NCI-H2227 (cell line): ENCODE results near the gene TTBK2.
"Not testable (repeated sequence)": the region's sequence is repeated elsewhere in the genome, so short reads cannot be mapped to it uniquely, and the experiment has no call there.

ENCODE experiments used
- DNase-seq: peaks from one replicate; lab custom pipeline; 2025; ENCODE audit not compliant: unreplicated experiment; lab: John Stamatoyannopoulos, UW

Gene TTBK2

GRCh38 chr15:42766109-42766508 is 154.5 kb downstream of the TTBK2 start:
- DNase-seq, result not testable (repeated sequence)

DNA sequence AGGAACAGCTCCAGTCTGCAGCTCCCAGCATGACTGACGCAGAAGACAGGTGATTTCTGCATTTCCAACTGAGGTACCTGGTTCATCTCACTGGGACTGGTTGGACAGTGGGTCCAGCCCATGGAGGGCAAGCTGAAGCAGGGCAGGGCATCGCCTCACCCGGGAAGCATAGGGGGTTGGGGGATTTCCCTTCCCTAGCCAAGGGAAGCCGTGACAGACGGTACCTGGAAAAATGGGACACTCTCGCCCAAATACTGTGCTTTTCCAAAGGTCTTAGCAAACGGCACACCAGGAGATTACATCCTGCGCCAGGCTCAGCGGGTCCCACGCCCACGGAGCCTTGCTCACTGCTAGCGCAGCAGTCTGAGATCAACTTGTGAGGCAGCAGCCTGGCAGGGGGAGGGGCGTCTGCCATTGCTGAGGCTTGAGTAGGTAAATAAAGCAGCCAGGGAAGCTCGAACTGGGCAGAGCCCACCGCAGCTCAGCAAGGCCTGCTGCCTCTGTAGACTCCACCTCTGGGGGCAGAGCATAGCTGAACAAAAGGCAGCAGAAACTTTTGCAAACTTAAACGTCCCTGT is 156.3 kb downstream of the TTBK2 start:
- DNase-seq, result peak; percentile 39

DNA sequence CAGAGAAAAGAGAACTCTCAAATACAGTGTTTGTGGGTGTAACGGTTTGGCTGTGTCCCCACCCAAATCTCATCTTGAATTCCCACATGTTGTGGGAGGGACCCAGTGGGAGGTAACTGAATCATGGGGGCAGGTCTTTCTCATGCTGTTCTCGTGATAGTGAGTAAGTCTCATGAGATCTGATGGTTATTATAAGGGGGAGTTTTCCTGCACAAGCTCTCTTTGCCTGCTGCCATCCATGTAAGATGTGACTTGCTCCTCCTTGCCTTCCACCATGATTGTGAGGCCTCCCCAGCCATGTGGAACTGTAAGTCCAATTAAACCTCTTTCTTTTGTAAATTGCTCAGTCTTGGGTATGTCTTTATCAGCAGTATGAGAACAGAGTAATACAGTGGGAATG is 158.8 kb downstream of the TTBK2 start:
- not testable (repeated sequence) for DNase-seq

- DNase-seq, result no peak
Observed at GRCh38 chr15:42760759-42761158, 159.8 kb downstream of the TTBK2 start.

DNA sequence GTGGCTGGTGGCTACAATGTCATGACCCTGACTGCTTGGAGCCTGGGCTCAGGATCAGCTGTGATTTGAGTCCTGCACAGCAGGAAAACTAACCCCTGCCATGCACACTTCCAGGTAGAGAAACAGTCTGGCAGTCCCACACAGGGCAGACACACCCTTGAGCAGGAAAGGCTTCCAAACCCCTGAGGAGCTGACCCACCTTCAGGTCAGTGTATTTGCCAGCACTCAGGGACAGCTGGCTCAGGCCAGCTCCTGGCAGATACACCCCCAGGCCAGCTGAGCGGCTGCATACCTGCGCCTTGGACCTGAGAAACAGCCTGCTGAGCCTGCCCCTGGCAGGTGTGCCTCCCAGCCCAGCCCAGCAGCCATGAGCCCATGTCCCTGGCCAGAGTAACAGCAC is 161.5 kb downstream of the TTBK2 start:
- DNase-seq, result no peak

- no peak for DNase-seq
Observed at GRCh38 chr15:42750306-42750705, 170.3 kb downstream of the TTBK2 start.

DNA sequence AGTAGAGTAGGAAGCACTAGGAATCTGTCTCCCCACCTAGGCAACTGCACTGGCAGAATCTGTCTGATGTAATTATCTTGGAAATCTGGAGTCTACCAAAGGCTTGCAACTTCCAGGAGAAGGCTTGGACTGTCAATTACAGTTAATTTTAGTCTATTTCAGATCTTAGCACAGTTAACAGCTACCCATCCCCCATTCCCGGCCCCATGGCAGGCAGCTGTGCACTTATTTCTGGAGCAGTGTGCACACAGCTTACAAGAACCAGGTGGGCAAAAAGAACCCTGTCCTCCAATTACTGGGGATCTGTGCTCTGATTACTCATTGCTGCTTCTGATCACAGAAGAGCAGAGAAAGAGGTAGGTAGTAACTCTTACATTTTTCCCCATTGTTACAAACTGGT is 171.3 kb downstream of the TTBK2 start:
- peak; percentile 63 for DNase-seq

DNA sequence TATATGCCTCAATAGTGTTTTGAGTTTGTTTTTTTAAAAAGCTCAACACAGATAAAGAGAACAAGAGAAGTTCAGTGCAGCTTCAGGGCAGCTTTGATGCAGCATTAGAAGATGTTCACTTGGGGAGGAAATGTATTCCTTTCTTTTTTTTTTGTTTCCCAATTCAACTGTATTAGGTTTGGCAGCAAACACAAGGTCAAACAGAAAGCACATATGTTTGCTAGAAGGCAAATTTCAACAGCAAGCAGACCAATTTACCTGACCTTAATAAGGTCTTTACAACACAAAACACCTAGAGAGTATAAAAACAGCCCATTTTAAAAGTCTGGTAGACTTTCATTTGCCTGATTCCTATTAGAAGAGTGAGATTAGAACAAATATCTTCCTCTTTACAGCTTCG is 176.4 kb downstream of the TTBK2 start:
- no peak for DNase-seq

DNA sequence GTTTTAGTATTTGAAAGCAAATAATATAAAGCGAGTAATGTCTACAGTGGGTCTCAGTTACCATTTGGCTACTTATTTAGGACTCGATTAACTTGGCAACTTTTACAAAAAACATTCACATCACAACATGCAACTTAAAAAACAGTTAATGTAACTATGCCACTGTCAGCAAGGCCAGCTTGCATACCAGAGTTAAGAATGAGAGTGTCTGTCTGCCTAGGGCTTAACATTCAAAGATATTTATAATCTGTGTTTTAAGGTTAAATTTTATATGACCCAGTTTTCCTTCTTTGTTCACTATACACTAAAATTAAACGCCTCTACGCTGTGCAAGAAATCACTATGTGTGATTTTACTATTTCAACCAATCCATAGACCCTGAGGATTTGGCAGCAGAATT is 178.4 kb downstream of the TTBK2 start:
- no peak for DNase-seq

GRCh38 chr15:42741710-42742109 is 178.9 kb downstream of the TTBK2 start:
- DNase-seq, result no peak

GRCh38 chr15:42737529-42738328 is 182.8 kb downstream of the TTBK2 start:
- DNase-seq, result peak; percentile 27

DNA sequence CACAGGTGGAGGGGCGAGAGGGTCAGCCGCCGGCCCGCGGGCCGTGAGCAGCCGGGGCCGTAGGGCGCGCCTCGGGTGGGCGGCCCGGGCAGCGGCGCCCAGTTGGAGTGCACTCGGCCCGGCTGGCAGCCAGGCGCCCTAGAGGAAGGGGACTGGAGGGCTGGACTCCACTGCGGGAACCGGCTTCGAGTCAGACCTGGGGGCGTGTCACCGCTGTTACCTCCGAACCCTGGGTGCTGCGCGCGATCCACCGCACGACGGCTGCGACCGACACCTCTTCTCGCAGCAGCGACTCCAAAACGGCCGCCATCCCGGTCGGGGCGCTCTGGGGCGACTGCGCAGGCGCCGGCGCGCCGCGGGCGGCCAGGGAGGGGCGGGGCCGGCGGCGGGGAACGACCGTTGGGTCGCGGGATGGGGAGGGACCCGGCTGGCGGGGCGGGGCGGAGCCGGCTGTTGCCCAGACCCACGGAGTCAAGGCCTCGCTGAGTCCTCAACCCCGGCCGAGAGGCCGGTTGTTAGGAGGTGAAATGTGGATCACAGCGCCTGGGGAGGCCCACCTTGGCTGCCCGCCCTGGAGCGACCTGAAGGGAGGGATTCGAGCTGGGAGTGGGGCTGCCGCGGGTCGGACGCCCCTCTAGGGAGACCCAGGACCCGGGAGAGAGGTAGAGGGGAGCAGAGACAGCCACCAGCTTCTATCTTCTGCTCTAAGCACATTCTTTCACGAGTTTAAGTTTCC is 183.6 kb downstream of the TTBK2 start, which contains the start of gene CDAN1:
CDAN1 (minus strand) TSS at position 336 of the 736 bp plus-strand sequence; CDS start at position 310, 26 bp downstream.
- peak; percentile 81 for DNase-seq

DNA sequence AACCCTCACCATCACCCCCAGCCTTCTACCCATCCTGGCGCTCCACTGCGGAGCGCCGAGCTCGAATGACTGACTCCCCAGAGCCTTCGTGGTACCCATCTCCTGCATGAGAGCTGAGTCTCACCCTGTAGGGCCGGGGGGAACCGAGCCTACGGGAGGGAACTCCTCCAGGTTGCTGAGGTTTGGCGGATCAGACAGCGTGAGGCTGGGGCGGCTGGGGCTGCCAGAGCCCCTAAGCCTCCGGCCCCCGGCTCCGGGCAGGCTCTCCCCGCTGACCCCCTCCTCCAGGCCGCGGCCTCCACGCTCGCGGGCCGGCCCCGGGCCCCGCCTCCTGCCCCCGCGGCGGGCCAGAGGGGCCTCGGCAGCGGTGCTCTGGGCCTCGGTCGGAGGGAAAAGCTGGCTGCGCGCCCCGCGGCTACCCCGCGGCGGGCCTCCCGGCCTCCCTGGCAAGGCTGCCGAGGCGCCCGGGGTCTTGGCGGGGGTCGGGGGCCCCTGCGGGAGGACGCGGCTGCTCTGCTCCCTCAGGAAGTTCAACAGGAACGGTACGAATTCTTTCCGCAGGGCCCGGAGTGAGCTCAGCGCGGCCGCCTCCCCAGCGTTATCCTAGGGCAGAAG is 184.3 kb downstream of the TTBK2 start:
- DNase-seq, result no peak

GRCh38 chr15:42735382-42736165 is 185.0 kb downstream of the TTBK2 start:
- no peak for DNase-seq

DNA sequence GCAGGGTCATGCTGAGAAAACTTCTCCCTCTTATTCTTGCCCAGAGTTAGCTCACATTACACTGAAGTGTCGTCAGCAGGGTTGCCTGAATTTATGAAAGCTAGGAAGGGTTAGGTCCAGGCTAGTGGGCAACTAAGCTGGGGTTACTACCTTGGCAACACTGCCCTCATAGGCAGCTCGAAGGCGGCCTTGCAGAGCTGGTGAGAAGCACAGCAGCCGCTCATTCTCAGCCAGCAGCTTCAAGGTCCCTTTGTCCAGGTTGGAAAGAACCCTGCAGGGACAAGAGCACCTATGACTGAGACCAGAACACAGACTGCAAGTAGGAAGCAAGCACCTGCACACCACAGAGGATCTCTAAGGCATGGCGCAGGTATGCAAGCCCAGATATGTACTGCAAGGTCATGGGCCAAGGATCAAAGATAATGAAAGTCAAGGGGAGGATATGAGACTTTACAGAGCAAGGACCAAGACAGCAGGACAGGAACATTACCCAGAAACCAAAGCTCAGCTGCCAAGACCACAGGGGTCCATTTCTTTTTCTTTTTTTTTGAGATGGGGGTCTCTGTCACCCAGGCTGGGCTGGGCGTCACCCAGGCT is 186.4 kb downstream of the TTBK2 start:
- no peak for DNase-seq

GRCh38 chr15:42733027-42733426 is 187.6 kb downstream of the TTBK2 start:
- DNase-seq, result no peak

DNA sequence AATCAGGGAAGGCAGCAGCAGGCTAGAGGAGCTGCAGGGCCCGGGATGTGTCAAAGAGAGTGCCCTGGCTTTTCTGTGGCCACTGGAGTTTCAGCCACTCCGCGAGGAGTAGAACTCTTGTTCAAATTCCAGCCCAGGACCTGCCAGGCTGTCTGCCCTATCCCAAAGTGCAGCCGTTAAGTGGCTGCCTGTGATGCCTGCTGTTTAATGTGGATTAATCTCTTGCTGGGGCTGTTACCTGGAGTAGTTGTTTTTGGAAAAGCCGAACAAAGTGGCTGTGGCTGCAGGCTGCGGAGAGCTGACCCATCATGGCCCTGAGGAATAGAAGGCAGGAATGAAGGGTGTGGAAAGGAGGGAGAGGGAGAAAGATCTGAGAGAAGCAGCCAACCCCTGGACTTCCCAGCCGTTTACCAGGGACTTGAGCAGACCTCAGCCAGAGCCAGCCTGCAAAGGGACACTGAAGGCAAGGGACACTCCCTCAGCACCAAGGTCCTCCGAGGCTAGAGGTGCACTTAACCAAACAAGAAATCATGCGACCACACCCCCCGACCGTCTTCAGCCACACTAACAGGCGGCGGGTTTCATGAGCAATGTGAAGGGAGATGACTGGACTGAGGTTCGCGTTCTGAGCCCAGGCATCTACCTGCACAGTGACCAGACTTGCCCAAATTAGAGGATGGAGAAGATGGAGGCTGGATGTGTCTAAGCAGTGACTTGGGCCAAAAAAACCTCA is 188.3 kb downstream of the TTBK2 start:
- no peak for DNase-seq

- DNase-seq, result no peak
Observed at GRCh38 chr15:42731461-42731860, 189.1 kb downstream of the TTBK2 start.

- no peak for DNase-seq
Observed at GRCh38 chr15:42730536-42730935, 190.0 kb downstream of the TTBK2 start.

- DNase-seq, result no peak
Observed at GRCh38 chr15:42730135-42730534, 190.4 kb downstream of the TTBK2 start.
